GM15510 (cell line): Measurements from ENCODE around the gene HRH3.

Source experiments
- POLR2A ChIP-seq: IDR thresholded peaks from 3 replicates; pipeline ENCODE4 v1.6.1; 2011; ENCODE audit warnings: borderline replicate concordance; ENCODE audit not compliant: insufficient read length; ENCODE audit errors: extremely low read depth

Gene HRH3

DNA sequence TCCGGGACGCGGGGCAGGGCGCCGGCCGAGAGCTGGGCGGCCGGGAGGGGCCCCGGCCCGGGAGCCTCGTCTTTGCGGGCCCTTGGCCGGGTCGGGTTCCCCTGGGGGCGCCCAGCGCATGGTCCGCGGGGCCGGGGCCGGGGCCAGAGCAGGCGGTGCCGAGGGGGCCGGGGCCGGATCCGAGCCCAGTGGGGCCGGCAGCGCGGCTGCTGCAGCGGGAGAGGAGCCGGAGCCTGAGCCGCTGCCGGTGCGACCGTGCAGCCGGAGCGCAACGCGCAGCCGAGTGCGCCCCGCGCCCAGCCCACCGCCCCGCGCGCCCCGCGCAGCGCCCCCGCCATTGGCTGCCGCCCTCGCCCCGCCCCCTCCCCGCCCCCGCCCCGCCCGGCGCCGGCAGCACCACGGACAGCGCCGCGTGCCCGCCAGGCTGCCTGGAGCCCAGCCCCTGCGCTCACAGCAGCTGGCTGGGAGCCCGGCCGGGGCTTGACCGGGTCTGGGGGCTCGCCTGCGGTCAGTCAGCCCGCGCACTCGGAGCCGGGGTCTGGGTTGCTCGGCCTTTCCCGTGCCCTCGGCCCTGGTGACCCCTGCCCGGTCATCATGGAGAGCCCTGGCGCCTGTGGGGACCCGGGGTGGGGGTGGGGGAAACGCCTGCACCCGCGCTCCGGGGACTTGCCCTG lies at the start of gene HRH3:
Gene HRH3, minus strand, starts transcription at position 287 of the 674 bp plus-strand sequence. CDS start 308 bp downstream, outside the sequence.
- TF ChIP-seq POLR2A = no peak

DNA sequence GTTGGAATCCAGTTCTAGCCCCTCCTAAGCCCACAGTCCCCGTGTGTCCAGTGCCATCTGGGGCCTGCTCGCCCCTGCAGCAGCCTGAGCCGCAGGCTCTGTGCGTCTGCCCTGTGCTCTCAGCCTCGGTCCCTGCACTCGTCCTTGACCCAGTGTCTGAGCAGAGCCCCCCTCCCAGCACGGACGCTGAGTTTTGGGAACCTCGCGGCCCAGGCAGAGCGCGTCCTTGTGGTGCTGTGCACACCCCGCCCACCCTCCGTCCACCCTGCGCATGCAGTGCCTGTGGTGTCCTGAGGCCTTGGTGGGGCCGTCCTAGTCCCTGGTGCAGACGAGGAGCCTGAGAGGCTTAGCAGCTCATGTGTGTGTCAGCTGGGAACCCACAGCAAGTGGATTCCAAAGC lies 49.8 kb upstream of the HRH3 start:
- TF ChIP-seq POLR2A = no peak

DNA sequence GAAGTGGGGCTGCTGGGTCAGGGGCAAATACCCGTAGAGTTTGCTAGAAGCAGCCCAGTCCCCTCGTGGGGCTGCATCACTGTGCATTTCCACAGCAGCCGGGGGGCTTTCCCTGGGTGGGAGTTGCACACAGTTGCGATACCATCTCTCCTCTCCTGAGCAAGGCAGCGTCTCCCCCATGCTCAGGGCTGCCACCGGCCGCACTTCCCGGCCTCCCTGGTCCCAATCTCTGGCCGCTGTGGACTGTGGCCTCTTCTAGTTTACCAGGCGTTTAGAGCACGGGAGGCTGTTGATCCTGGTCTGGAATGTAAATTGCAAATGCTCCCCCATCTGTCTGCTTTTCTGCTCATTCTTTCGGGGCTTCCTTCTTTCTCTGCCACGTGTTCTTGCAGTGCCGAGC lies 49.3 kb upstream of the HRH3 start:
- TF ChIP-seq POLR2A = no peak

DNA sequence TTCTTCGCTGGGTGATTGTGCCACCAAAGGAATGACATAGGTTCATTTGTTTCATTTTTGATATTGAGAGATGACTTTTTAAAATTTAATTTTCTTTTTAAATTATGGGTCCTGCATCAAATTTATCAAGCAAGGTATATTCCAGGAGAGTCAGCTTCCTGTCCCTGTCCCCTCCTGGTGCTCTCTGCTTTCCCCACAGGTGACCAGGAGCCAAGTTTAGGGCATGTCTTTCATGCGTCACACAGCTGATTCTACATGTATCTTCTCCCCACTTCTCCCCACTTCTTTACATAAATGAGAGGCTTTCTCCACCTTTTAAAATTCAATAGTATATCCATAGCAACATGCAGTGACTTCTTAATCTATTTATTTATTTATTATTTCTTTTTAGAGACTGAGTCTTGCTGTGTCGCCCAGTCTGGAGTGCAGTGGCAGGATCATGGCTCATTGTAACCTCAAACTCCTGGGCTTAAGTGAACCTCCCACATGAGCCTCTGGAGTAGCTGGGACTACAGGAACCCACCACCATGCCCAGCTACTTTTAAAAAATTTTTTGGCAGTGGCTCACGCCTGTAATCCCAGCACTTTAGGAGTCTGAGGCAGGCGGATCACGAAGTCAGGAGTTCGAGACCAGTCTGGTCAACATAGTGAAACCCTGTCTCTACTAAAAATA lies 48.3 kb upstream of the HRH3 start:
- TF ChIP-seq POLR2A = no peak

DNA sequence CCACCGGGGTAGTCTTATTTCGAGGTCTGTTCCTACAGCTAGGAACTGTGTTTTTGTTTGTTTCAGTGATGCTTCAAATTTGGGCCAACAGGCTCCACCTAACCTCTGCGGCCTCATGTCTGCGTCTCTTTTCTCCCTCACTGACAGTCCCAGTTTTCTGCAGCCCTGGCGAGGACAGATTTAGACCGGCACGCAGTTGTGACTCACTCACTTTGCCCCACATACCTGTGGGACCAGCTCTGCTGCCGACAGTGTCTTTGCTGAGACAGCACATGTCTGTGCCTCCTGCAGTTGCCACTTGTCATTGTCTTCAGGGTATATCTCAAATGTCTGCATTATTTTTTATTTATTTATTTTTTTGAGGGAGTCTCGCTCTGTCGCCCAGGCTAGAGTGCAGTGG lies 47.5 kb upstream of the HRH3 start:
- no peak for TF ChIP-seq POLR2A

DNA sequence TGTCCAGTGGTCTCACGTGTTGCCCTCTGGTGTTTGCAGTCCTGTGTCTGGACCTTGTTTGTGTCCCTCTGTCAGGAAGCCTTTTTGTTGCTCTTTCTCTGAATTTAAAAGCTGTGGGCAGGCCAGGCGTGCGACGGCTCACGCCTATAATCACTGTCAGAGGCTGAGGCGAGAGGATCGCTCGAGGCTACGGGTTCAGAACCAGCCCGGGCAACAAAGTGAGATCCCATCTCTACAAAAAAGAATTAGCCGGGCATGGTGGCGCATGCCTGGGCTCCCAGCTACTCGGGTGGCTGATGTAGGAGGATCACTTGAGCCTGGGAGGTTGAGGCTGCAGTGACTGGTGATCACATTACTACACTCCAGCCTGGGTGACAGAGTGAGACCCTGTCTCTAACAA lies 46.8 kb upstream of the HRH3 start:
- TF ChIP-seq POLR2A = no peak

DNA sequence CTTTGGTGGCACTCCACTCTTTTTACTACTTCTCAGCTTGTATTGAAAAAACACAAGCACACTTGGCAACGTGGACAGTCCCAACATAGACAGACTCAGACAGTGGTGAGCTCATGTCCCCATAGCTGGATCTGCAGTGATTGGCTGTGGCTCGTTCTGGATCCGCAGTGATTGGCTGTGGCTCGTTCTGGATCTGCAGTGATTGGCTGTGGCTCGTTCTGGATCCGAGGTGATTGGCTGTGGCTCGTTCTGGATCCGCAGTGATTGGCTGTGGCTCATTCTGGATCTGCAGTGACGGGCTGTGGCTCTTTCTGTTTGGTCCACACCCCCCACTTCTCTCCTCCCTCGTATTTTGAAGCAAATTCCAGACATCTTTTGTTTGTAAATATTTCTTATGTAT lies 46.3 kb upstream of the HRH3 start:
- no peak for TF ChIP-seq POLR2A

DNA sequence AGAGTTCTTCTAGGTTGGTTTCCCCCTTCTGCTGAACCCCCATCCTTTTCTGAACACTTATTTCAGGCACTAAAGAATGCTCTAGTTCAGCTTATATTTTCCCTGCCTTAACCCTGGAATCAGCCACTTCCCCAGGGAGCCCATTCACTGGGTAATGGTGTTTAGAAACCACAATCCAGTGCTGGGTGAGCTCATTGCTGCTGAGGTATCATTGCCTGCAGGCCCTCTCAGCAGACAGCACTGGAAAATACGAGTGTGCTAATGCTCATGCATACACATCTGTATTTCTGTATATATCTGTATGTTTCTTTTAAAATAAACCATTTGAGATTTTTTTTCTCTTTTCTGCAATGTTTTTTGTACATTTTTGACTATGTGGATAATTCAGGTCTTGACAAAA lies 45.3 kb upstream of the HRH3 start:
- TF ChIP-seq POLR2A = no peak

DNA sequence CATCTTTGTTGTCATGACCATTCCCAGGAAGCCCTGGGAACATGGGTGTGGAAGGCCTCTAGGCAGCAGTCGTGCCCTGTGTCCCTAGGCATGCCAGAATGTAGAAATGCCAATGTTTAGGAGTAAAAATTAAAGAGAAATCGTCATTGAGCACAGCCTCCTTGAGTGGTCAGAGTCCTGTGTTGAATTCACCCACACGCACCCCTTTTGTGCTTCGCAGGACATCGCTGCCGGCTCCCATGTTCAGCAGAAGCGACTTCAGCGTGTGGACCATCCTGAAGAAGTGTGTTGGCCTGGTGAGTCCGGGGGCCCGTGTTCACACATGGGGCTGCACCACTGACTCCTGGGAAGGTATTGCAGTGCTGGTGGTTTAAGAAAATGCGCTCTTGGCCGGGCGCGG lies 43.3 kb upstream of the HRH3 start:
- TF ChIP-seq POLR2A = no peak

DNA sequence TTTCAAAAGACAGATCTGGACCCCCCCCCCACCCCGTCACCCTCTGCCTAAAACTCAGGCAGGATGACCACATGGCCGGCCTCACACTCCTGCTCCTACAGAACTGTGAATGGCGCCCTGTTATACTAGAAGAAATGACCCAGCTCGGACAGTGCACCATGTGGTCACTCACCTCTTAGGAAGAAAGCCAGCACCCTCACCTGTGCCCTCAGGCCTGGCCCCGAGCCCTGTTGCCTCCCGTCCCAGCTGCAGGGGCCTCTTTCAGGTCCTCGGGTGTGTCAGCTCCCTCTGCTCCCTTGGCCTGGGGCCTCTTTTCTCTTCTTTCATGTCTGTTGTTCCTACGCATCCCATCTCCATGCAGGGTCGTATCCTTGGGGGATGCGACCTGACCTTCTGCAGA lies 42.0 kb upstream of the HRH3 start:
- no peak for TF ChIP-seq POLR2A

DNA sequence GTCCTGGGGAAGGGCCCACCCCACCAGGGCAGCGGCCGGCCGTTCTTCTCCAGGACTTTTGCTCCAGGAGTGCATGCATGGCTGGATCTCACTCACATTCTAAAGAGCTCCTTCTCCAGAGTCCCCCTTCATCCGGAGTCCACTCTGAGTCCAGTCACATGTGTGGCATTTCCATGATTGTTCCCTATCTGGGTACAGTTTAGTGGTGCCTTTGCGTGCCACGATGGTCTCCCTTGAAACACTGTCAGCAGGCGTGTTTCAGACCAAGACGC lies 39.2 kb upstream of the HRH3 start:
- no peak for TF ChIP-seq POLR2A

DNA sequence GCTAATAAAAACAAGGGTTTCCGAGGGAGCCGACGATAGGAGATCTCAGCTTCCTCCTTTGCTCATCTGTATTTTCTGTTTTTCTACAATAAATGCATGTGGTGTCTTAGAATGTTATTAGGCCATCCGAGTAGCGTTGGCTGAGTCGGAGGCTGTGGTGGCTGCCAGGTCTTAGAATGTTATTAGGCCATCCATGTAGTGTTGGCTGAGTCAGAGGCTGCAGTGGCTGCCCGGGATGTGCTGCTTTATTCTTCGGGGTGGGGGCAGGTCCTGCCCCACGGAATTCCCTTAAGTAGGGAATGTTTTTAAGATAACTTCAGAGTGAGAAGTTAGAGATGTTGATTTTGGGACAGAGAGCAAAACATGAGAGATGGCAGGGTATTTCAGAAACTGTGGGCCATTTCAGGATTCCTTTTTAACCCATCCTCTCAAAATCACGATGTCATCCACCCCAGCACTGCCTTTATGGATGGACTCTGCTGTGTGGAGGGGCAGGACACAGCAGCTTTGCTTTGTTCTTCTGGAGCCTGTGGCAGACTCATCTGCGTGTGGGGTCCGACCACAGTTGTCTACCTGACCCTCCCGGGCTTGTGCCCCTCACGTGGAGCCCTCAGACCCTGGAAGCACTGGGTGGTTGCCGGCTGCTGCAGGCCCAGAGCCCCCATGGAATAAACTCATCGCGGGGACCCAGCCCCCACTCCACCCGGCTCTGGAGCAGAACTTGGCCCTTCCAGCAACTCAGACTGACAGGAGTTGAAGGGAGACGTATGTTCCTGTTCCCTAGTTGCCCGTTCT lies 38.6 kb upstream of the HRH3 start:
- no peak for TF ChIP-seq POLR2A

DNA sequence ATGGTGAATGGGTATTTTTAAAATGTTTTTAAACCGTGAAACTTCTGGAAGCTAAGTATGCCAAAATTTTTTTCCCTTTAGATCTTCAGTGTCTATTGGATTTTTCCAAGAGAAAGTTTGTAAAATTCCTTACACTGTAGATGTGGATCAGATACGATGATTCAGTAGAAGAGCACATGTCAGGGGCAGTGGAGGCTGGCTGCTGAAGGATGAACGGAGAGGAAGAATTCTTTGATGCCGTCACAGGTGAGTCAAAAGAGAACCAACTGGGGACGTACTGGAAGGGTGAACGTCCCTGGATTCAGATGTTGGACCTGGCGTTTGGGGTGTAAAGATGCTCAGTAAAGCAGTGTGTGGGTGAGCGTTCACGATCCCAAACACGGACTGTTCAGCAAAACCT lies 35.9 kb upstream of the HRH3 start:
- no peak for TF ChIP-seq POLR2A

DNA sequence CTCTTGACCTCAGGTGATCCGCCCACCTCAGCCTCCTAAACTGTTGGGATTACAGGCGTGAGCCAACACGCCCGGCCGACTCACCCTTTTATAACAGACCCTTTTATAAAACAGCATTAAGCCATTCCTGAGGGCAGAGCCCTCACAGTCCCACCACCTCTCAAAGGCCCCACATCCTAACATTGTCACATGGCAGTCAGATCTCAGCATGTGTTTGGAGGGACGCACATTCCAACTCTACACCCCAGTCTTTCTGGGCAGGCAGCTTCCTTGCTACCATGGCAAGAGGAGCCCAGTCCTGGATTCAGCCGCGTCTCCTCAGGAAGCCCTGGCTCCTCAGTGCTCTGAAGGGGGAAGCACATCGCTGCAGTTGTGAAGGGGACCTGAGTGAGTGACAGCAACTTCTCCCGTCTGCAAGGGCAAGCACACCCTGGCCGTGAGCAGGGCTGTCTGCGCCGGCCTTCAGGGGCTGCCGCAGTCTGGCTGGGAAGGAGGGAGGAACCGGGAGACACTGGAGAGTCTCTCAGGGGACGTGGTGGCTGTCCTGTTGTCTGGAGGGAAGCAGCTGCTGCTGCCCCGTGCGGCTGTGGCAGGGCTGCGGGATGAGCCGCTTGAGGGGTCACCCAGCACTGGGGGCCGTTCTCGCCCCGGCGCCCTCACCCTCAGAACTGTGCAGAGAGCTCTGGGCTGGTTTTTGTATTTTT lies 34.1 kb upstream of the HRH3 start:
- TF ChIP-seq POLR2A = no peak

DNA sequence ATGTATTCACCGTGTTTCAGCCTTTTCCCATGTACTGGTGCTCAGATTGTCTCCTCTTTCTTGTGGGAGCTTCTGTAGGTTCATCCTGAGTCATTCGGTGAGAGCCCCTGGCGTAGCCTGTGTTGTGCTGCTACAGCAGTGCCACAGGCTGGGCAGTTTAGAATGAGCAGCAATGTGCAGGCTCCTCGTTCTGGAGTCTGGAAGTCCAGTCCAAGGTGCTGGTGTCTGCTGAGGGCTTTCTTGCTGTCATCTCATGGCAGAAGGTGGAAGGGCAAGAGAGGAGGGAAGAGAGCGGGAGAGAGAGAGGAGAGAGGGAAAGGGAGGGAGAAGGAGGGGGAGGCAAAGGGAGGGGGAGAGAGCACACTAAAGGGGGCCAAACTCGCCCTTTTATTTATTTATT lies 33.3 kb upstream of the HRH3 start:
- no peak for TF ChIP-seq POLR2A
